Kidney tubule cell (primary cell): ENCODE data around the gene SIAH3.

ENCODE experiments used
- DNase-seq: peaks from one replicate; pipeline ENCODE4 v3.0.0-alpha.2; 2018; ENCODE audit warnings: low spot score

The SIAH3 gene

DNA sequence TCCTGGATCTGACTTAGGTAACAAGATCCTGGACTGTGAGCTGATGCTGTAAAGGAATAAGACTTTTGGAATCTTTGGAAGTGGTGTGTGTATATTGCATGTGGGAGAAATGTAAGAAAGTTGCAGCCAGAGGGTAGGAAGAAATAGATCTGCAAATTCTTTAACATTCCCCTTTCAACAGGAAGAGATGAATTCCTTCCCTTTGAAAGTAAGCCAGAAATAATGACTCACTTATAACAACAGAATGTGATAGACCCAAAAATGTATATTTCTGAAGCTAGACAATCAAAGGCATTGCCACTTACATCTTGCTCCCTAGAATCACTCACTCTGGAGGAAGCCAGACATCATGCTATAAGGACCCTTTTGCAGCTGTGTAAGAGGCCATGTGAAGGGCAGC, 9.8 kb upstream of the SIAH3 start:
- DNase-seq = no peak

GRCh38 chr13:45860240-45860639, 8.7 kb upstream of the SIAH3 start:
- no peak for DNase-seq

DNA sequence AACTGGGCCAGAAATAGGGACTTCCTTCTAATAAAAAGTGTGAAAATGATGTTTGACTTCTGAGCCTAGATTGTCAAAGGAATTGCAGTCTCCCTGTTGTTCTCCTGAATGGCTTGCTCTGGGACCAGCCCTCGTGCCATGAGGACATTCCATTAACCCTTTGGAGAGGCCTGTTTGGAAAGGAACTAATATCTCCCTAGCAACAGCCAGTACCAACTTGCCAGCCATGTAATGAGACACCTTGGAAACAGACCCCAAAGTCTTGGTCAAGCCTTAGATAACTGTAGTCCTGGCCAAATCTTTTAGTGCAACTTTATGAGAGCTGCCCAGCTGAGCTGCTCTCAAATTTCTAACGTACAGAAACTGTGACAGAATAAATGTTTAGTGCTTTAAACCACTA, 8.2 kb upstream of the SIAH3 start:
- no peak for DNase-seq

DNA sequence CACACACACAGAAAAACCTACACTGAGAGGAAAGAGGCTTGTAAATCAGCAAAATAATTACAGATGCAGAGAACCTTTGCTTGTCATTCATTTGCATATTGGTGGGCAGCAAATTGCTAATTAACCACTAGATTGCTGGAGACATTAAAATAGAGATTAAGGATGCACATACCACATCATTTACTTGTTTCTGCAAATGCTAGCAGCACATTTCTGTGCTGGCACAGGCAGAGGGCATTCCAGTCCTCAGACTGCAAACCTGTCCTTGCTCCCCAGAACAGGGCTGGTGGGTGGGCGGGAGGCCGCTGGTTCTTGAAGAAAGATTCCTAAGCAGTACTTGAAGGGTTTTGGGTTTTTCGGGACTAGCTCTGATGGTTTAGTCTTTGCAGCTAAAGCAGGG, 941 bp upstream of the SIAH3 start:
- DNase-seq = no peak

- DNase-seq = no peak
Observed at GRCh38 chr13:45851956-45852355, 403 bp upstream of the SIAH3 start.

GRCh38 chr13:45850027-45850613, 1.4 kb downstream of the SIAH3 start:
- DNase-seq = no peak

GRCh38 chr13:45849408-45849807, 2.1 kb downstream of the SIAH3 start:
- peak; percentile 16 for DNase-seq

DNA sequence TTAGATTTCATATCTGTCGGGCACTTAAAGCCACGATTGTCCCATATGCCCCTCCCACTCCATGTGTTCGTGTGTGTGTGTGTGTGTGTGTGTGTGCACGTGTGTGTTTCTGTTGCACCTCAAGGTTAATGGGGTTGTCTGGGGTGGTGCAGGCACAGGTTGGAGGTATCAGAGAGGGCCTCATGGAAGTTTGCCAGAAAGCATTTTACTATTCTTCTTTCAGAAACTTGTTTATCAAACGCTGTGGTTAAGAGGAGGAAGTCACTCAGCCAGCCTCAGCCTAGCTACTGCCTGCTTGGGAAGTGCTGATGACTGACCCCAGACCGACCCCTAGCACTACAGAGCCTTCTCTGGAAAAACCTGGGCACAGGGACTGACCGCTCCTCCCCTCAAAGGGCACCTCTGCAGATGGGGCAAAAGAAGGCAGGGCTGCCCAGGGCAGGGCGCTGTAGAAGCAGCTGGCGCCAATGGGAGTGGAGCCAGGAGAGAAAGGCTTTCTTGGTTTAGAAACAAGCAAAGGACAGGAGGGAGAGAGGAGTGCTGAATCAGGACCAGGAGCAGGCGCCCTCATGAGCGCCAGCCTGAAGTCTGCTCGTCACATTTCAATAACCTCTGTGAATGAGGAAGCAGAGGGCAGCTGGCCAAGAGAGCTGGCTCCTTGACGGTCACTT, 3.9 kb downstream of the SIAH3 start:
- peak; percentile 87 for DNase-seq

- DNase-seq = peak; percentile 46
Observed at GRCh38 chr13:45846681-45847080, 4.9 kb downstream of the SIAH3 start.

DNA sequence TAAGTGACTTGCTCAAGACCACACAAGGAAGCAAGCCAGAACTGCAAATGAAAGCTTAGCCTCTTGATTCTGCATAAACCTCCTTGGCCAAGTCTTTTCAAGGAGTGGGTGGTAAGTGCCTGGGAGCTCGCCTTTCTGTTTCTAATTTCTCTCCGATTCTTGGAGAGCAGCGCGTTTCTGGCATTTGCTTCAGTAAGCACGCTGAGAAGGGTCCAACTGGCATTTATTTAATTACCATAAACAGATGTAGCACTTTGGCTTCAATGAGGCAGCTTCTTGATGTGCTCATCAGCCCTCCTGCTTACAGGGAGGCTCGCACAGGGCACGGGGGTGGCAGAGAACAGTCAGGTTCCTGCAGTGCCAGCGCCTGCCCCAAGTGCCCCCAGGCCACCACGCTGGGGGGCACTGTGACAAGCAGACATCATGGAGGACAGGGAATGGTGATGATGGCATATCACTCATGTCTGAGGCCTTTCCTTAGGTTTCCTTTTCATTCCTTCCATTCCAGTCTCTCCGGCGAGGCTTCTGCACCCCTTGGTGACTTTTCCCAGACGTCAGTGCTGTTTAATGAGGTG, 13.3 kb downstream of the SIAH3 start:
- no peak for DNase-seq

- DNase-seq = no peak
Observed at GRCh38 chr13:45837111-45837510, 14.4 kb downstream of the SIAH3 start.

GRCh38 chr13:45834411-45834994, 17.1 kb downstream of the SIAH3 start:
- no peak for DNase-seq

DNA sequence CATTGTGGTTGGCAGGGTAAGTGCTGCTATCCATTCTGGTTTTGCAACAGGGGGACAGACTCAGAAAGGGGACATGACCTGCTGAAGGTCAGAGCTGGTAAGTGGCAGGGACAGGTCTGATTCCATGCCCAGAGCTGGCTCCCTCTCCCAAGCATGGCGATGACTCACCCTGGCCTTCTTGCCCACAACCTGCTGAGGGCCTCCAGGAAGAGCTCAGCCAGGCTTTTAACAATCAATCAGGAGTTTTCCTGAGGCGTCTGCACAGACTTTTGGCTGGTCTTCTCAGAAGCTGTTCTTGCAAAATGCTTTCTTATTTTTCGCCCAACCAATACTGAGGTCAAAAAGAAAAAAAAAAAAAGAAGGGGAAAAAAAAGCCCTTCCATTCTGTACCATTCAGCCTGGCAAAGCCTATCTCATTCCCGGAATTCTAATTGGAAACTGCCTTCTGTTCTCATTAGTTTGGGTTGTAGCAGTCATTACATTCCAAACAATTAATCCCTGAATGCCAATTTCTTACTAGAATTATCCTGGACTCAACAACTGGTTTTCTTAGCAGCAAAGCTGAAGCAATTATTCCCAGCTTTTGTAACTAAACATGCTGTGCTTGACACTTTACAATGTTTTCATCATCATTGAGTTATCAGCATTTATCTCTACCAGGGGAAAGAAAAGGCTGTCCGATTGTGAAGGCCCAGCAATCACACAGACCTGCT, 17.7 kb downstream of the SIAH3 start:
- peak; percentile 81 for DNase-seq

GRCh38 chr13:45833242-45833641, 18.3 kb downstream of the SIAH3 start:
- DNase-seq = no peak

GRCh38 chr13:45831851-45832250, 19.7 kb downstream of the SIAH3 start:
- no peak for DNase-seq

- DNase-seq = no peak
Observed at GRCh38 chr13:45830121-45830520, 21.4 kb downstream of the SIAH3 start.

DNA sequence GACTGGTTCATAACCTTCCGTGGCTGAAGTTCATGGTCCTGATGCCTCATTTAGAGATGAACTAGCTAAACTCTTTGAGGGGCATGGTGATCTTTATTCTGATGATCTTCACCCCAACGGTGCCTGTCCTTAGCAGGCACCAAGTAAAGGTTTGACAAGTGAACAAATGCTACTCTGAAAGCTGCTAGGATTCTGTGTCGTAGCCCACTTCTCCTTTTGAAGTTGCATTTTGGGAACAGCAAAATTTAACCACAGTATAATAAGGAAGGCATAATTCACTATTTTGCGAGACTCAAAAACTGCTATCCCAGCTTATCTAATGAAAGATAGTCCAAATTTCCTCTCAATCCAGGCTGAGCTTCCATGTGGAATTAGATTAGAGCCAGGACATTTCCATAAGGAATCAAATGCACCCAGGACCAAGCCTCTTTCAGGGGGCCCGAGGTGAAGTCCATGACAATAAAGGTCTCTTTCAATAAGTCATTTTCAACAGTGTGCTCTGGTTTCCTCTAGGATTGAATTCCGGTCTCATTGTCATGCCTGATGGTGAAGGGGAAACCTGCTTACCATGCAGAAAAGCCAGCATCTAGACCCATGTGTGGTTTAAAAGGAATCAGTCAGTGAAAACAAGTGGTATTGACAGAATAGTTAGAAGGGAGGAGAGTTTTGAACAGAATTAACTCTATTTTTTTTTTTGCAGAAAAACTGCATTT, 23.1 kb downstream of the SIAH3 start:
- no peak for DNase-seq

DNA sequence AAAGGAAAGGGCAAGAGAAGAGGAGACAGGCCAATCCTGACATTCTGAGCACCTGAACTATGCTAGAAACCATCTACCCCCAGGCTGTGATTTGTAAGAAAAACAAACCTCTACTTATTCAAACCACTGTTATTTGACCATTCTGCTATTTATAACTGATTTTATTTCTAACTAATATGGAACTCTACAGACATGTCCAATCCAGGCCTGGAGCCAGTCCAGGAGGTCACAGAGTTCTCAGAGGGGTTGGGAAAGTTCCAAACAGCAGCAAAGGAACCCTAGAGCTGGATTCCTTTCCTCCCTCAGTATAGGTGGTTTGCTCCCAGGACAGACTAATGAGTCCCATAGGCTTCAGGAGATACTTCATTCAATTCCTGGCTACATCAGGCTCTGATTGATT, 24.2 kb downstream of the SIAH3 start:
- DNase-seq = no peak

- DNase-seq = no peak
Observed at GRCh38 chr13:45826731-45827130, 24.8 kb downstream of the SIAH3 start.

- no peak for DNase-seq
Observed at GRCh38 chr13:45825387-45825650, 26.2 kb downstream of the SIAH3 start.

DNA sequence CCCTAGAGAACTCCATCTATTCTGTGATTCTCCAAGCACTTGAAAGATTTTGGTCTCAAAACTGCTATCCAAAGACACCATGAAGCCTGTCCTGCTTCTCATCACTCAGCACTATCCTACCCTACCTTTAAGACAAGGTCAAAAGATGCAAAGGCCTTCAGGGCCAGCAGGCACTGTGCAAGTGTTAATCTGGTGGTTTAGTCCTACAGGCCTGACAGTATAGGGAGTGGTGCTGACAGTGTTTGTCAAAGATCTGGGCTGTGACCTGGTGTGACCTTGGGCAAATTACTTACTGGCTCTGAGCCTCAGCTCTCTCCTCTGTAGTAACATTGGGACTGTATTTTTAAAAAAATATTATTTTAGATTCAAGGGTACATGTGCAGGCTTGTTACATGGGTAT, 28.0 kb downstream of the SIAH3 start:
- no peak for DNase-seq

- DNase-seq = no peak
Observed at GRCh38 chr13:45821811-45822210, 29.7 kb downstream of the SIAH3 start.
